Ammon's horn (tissue), 1 donor: ENCODE data around the gene GPR89A.
"Not testable (repeated sequence)": the region's sequence is repeated elsewhere in the genome, so short reads cannot be mapped to it uniquely, and the experiment has no call there.

ENCODE experiments used
- DNase-seq: peaks from one replicate; pipeline ENCODE4 v3.0.0-alpha.2; 2016; ENCODE audit warnings: low spot score

The GPR89A gene

DNA sequence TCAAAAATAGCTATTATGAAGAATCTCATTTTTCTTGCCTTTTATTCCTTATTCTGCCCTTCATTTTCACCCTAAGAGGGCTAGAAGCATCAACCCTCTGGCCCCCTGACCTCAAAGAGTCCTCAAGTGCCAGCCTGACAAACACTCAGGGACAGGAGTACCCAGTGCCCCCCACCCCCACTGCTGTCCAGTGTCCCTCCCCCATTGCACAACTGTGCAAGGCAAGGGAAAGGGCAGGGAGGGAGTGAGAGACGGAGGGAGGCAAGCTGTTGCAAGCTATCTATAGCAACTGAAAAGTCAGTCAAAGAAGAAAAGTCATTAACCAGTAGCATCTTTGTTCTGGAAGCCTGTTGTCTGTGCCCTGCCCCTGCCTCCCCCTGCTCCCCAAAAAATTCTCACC lies 78.3 kb downstream of the GPR89A start:
- DNase-seq: not testable (repeated sequence)

DNA sequence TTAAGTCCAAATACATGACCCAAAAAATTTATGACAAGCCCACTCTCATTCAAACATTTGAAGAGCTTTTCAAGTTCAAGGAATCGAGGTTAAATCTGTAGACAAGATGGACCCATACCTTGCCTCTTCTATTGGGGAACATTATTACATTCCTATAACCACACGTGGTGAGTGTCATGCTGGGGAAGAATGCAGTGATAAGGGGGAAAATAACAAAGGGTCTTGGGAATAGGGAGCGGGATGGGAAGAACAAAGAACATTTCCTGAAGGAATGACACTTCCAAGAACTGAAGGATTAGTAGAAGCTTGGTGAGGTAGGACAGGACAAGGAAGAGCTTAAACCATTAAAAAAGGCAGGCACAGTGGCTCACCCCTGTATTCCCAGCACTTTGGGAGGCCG lies 80.5 kb downstream of the GPR89A start:
- DNase-seq: no peak

DNA sequence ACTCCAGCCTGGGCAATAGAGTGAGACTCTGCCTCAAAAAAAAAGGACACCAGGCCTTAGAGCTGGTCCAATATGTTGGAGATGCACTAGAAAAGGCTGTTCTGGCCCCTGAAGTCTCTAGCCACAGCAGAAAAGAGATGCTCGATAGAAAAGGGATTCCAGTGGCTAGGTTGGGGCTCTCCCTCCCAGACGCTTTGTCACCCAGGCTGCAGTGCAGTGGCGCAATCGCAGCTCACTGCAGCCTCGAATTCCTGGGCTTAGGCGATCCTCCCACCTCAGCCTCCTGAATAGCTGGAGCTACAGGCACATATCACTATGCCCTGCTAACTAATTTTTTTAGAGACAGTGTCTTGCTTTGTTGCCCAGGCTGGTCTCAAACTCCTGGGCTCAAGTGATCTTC lies 81.1 kb downstream of the GPR89A start:
- DNase-seq: no peak

DNA sequence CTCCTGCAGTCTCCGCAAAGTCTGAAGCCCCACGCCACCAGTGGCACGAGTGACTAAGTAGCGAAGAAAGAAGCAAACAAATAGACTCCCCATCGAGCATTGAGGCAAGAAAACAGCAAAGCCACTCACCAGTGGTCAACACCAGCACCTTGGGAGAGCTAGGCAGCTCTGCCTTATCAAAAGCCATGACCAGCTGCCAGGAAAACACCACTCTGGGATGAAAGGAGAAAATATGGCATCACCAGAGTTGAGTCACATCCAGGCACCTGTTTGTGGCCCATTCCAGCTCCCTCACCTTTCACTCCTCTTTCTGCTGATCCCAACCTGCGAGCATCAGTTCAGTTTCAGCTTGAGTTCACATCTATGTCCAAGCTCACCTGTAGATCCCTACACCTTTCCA lies 82.1 kb downstream of the GPR89A start:
- DNase-seq: no peak

DNA sequence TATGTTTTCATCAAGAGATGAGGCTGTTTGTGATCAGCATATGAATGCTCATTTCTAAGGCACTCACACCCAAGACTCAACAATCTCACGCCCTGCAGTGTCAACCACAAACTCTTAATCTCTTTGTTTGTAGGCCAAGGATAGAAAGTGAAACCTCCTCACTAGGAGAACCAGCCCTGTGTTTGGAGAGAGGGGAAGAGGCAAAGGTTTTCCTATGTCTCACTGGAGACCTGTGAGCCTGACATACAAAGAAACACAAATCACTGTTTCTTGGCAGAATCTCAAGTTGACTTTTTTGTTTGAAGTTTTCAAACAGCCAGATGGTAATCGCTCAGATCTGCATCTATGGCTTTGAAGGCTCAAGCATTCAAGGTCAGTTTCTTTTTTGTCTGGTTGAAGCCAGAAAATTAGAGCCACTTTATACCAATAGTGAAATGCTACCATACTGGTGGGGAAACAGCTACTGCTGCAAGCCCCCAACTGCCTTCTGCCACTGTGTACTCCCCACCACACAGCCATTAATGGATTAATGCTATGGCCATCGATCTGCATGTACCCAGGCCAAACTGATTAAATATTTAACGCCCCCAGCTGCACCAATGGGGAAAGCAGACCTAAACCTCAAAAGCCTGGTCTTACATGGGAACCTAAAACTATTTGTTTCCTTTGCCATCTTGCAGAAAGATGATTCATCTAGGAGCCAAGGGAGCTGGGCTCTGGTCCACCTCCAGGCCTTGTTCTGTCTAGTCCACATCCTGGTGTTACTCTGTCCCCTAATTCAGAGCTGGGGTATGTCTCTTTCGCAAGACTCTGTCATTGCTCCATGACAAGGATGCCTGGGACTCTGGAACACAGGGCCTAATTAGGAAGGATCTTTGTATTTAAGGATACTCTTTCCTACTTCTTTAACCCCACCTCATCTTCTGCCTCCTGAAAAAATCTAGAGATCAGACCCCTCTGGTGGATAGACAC lies 83.1 kb downstream of the GPR89A start:
- no peak for DNase-seq

DNA sequence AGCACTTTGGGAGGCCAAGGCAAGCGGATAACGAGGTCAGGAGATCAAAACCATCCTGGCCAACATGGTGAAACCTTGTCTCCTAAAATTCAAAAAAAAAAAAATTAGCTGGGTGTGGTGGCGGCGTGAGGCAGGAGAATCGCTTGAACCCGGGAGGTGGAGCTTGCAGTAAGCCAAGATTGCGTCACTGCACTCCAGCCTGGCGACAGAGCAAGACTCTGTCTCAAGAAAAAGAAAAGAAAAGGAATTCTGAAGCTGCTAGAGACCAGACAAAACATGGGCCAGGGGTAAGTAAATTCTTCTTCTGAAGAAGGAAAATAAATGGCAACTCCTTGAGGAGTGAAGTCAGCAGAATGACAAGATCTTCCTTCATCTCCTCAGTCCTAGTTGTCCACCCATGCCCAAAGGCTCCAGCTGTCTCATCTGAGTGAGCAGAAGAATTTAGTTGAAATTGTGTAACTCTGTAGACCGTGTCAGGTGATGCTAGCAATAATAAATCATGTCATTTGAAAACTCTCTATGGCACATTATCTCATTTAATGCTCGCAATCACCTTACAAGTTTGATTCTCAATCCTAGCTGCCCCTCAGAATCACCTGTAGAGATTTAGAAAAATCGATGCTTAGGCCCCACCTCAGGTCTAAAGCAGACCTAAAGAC lies 85.1 kb downstream of the GPR89A start:
- no peak for DNase-seq

DNA sequence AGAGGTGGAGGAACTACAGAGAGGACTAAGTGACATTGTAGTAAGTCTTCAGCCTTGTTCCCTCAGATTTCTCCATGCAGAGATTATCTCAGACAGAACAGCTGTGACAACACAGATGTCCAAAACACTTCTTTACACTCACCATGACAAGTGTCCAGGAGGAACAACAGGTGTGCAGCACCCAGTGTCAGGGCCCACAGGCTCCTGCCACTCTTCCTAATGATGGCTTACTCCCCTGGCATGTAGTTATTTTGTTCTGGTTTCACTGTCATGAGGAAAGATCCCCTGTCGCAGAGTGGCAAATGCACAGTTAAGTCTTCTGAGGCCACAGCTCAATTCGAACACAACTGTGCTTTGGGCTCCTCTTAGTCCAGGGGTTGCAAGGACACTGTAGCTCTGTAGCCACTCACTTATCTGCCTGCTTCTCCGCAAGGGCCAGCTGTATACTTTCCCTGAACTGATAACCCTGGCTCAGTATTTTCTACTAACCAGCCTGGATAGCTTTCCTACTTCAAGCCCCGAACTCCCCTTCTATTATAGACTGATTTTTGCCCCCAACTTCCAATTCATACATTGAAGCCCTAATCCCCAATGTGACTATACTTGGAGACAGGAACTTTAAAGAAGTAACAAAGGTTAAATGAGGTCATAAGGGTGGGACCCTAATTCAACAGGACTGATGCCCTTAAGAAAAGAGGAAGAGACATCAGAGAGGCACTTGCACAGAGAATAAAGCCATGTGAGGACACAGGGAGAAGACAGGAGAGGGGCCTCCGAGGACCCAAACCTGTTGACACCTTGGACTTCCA lies 88.2 kb downstream of the GPR89A start:
- no peak for DNase-seq

DNA sequence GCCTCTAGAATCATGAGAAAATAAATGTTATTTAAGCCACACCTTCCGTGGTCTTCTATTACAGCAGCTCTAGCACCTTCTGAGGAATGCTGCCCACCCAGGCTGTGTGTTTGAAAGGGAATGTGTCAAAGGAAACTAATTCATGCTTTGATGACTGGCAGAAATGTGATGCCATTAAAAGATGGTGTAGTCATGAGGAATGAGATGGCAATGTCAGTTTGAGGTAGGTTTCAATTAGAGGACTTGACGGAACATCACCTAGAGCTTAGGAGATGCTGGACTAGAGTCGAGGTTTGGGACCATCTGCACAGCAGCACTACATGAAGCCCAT lies 88.8 kb downstream of the GPR89A start:
- DNase-seq: no peak

DNA sequence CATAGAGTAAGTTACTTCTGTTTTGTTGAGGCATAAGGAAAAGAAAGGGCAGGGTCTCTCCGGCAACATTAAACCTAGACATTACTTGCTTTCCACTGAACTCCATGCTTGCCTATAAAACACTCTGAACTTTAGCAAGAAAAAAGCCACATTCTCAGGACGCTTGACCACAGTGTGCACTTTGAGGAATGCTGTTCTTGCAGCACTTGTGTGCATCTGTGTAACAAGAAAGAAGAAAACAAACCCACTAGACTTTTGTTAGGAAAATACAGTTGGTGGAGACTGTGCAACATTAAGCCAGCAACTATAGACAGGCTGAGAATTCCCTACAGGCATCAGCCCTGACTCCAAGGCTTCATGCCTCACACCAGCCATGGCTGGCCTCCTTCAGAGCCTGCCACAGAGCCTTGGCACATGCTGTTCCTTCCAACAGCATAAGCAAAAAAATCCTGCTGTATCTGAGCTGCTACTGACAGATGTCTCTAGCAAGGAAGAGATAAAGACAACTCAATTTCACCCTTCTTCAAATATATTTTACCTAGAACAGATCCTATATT lies 93.6 kb downstream of the GPR89A start:
- DNase-seq: no peak

DNA sequence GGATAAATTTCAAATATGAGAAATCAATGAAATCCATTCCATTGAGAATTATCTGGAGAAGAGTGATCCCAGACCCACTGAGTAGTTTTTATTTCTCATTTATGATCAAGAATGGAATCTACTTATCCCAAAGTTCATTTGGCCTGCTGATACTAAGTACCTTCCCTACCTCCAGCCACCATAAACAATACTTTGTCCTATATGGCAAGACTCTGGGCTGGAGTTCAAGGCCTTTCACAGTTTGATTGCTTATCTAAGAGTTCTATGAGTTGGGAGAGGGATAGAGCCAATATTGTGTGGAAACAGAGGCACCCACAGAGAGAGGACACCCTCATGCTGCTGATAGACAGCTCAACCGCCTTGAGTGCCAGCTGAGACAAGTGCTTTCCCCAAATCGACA lies 94.3 kb downstream of the GPR89A start:
- no peak for DNase-seq

DNA sequence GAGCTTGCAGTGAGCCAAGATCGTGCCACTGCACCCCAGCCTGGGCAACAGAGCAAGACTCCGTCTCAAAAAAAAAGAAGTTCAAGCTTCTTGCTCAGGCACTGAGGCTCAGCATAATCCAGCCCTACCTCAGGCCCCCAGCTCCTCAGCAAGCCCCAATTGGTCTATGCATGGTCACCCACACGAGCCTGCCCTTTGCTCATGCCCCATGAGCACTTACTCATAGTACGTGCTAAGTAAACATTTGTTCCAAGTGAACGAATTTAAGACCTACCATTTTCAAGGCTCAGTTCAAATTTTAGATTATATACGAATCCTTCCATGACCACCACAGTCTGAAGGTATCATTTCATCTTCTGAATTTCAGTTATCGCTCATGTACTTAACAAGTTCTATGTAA lies 95.0 kb downstream of the GPR89A start:
- DNase-seq: no peak

DNA sequence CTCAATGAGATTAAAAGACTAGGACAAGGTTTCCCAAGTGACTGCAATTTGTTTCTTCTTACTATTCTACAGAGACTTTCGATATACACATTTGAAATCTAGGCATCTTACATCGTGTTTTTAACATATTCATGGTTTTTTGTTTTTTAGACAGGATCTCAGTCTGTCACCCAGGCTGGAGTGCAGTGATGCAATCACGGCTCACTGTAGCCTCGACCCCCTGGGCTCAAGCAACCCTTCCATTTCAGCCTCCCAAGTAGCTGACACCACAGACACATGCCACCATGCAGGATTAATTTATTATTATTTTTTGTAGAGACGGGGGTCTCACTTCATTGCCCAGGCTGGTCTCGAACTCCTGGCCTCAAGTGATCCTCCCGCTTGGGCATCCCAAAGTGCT lies 97.8 kb downstream of the GPR89A start:
- DNase-seq: no peak

DNA sequence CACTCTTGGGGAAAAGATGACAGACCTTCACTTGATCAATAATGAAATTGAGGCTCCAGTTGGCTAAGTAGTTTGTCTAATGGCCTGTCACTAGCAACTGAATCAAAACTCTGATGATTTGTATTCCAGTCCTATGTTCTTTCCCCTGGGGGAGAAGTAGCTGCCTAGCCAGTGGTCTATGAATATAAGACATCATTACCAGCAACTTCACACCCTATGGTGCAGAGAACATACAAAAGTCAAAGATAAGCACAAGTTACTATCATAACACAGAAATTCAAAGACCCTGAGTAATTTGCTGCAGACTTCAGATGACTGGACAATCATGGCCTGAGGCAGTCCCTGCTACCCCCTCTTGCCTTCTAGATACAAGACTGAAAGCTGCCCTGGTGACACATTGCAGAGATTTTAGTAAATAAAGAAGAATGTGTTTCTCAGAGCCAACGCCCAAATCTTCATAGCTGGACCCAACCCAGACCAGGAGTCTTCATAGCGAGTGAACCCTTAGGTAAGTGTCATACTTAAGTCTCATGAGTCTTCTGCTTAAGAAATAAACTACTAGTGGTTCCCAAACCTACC lies 98.4 kb downstream of the GPR89A start:
- DNase-seq: no peak

DNA sequence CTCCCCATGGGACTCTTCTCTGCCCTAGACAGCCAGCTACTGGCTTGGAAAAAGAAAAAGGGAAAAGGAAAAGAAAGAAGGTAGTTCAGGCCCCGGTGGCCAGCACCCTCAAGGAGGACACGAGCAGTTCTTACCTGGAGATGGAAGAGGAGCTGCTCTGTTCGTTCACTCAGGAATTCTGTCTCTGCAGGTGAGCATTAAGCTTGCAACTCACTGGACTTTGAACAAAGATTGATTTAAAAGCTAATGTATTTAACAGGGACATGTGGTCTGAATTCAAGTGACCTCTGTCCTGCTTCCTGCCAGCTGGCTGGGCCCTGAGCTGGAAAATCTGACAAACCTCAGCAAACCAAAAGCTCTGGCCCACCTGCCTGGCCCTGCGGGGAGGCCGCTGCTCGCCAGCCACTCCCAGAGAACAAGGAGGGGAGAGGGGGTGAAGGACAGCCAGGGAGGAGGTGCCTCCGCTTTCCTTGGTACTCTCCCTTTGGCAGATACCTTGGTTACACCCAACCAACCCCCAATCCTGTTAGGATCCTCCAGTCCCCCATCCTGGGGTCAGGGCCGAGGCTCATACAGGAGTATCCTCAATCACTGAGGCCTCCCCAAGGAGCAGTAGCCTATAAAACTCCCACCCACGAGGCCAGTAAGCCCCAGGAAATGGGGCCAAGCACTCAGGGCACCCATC lies 99.5 kb downstream of the GPR89A start, which contains the start of gene PDZK1:
Gene PDZK1, minus strand, starts transcription at position 186 of the 685 bp plus-strand sequence. CDS start 19,347 bp downstream, outside the sequence.
- DNase-seq: no peak

DNA sequence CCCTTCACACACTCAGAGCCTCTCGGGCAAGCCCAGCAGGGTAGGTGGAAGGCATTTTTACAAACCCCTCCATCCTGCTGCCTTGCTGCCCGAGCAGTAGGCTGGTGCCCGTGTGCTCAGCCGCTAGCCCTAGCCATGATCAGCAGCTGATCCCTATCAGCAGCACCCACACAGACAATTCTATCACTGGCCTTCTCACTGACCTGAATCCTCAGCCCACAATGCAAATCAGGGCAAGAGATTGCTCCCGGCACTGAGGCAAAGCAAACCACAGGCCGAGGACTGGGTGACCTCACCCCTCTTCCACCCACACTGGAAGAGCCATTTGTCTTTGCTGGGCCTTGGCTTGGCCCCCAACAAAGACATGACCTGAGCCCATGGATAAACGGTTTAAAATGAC lies 100.3 kb downstream of the GPR89A start:
- DNase-seq: no peak

DNA sequence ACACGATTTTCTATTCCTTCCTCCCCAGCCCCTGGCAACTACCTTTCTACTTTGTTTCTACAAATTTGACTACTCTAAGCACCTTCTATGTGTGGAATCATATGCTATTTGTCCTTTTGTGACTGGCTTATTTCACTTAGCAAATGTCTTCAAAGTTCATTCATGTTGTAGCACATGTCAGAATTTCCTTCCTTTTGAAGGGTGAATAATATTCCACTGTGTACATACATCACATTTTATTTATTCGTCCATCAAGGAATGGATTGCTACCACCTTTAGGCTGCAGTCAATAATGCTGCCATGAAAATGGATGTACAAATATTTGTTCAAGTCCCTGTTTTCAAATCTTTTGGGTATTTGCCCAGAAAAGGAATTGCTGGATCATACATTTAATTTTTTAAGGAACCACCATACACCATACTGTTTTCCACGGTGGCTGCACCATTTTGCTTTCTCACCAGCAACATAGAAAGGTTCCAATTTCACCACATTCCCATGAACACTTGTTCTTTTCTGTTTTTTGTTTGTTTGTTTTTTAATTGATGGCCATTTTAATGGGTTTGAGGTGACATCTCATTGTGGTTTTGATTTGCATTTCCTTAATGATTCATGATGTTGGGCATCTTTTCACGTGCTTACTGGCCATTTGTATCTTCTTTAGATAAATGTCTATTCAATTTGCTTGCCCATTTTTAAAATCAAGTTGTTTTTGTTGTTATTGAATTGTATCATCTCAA lies 102.7 kb downstream of the GPR89A start:
- DNase-seq: no peak

DNA sequence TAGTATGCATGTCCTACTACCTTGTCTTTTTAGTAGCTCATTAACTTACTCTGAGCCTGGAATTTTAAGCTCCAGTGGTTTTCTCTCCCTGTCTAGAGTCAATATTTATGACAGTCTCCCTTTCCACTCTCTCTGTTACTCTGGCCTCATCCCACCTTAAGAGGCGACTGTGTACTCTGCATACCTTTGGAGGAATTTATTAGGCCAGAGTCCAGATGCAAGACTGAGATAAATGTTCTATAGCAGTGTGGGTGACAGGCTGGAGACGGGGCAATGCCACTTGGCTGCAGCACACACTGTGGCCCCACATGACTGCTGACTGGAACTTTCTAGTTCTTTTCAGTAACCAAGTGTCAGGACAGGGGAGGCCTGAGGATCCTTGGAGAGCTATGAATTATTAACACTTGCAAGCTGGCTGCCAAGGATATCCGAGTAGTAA lies 103.4 kb downstream of the GPR89A start:
- no peak for DNase-seq

DNA sequence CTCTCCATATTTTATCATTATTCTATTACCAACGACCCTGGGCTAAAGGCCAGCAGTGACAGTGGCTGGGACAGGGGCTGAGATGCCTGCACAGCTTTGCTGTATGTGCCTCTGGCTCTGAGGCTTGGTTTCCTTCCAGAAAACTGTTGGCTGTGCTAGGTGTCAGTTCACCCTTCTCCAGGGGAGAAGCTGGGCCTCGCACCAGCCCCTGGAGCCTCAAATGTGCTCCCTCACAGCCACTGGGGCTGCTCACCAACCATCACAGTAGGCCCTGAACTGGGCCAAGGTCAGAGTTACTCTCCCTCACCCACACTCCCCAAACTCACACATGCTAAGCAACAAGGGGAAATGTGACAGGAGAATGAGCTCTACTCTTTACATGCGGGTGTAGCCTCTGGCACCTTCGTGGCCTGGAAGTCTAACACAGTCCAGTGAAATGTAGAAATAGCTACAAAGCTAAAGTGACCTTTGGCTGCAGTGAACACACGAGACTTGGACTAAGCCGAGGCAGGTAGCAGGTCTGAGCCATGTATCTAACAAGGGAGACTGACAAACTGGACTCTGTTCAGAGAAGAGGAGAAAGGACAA lies 106.8 kb downstream of the GPR89A start:
- DNase-seq: no peak

DNA sequence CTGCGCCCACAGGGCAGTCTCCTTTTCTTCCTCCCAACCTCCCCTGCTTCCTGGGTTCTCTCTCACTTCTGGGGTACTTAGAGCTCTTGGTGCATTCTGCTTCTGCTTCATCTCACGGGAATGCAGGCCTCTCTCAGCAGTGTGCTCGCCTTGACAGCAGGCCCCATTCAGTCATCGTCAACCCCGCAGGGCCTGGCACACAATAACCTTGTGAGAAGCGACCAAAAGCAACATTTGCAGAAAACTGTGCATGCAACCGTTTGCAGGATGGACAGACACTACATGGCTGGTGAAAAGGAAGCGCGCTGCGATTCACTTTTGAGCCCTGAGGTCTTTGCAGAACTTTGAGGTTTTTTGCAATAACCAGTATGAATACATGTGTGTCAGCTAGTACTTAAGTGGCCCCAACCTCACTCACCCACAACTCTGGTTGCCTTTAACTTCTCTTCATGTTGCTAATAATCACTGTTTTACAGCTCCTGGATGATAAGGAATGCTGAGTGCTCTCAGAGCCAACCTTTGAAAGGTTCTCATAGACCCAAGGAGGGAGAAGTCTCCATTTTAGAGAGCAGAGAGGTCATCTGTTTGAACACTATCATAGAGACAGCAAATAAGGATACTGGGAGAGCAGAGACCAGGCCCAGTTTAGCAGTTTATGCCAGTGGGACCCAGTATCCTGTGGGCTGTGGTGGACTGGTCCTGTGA lies 109.0 kb downstream of the GPR89A start:
- DNase-seq: no peak
